HG03575 (cell line): ENCODE measurements around the gene CELA3B.
"Not testable (repeated sequence)": the region's sequence is repeated elsewhere in the genome, so short reads cannot be mapped to it uniquely, and the experiment has no call there.

Experiments
- ATAC-seq: cut with Tn5 transposase; IDR thresholded peaks from one replicate; pipeline ENCODE4 v1.9.1; 2021; ENCODE audit not compliant: unreplicated experiment, insufficient number of reproducible peaks, low FRiP score; ENCODE audit errors: extremely low read depth

Gene CELA3B

DNA sequence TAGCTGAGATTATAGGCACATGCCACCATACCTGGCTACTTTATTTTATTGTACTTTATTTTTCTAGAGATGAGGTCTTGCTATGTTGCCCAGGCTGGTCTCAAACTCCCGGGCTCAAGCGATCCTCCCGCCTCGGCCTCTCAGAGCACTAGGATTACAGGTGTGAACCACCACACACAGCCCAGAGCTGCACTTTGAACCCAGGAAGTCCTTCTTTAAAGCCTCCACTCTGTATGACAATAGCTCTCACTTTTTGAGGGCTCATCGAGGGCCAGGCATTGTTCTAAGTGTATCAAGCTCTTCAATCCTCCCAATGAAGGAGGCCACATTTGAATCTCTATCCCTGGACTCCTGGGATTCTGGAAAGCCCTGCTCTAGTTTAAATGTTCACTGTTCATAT, 25.6 kb downstream of the CELA3B start:
- not testable (repeated sequence) for ATAC-seq

DNA sequence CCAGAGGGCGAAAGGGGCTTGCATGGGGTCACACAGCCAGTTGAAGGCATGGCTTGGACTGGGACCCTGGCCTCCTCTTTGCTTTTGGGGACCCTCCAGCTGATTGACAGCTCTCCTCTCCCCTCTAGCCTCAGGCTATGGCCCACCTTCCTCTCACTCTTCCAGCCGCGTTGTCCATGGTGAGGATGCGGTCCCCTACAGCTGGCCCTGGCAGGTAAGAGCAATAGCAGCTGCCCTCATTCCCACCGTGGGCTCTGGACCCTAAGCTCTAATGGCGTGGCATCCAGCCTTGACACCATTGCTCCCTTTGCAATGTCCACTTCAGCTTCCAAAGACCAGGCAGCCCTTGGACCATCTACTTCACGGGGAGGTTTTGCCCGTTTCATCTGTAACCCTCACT, 26.1 kb downstream of the CELA3B start:
- not testable (repeated sequence) for ATAC-seq

DNA sequence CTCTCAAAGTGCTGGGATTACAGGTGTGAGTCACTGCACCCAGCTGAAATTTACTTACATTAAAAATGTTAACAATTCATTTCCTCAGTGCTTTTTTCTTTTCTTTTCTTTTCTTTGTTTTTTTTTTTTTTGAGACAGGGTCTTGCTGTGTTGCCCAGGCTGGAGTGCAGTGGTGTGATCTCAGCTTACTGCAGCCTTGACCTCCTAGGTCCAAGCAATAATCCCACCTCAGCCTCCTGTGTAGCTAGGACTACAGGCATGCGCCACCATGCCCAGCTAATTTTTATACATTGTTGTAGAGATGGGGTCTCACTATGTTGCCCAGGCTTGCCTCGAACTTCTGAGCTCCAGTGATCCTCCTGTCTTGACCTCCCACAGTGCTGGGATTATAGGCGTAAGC, 27.1 kb downstream of the CELA3B start:
- ATAC-seq = not testable (repeated sequence)

DNA sequence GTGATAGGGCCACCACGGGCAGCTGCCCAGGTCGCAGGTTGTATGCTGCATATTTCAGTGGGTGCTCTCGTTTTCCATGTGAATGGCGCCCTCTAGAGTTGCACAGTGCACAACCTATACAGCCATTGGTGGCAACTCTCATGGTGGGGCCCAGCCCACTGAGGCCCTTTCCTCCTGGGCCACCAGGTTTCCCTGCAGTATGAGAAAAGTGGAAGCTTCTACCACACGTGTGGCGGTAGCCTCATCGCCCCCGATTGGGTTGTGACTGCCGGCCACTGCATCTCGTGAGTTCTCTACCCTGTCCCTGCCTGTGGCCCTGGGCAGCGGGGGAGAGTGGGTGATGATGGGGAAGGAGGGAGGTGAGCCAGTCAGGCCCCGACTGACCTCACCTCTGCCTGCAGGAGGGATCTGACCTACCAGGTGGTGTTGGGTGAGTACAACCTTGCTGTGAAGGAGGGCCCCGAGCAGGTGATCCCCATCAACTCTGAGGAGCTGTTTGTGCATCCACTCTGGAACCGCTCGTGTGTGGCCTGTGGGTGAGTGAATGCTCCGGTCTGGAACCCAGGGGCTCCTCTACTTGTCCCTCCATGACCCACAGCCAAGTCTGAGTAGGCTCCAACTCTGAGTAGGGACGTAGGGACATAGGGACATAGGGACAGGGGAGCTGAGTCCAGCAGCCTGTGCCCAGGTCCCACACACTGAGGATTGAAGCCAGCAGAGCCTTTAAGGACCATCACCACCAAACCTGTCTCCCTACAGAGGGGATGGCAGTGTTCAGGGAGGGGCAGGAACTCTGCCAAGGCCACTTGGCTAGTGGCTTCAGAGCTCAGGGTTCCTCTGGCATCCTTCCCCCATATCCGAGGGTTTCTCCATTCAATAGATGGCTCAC, 28.7 kb downstream of the CELA3B start:
- not testable (repeated sequence) for ATAC-seq

DNA sequence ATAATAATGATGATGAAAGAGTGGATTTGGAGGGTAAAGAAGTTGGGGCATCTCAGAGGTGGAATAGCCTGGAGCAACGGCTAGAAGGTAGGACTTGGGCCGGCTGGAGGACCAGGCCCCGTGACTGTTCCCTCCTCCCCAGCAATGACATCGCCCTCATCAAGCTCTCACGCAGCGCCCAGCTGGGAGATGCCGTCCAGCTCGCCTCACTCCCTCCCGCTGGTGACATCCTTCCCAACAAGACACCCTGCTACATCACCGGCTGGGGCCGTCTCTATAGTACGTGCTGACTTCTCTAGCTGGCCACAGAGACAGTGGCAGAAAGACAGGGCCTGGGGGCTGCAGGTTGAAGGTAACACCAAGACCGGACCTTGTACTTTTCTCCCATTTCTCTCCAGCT, 29.9 kb downstream of the CELA3B start:
- ATAC-seq = not testable (repeated sequence)

DNA sequence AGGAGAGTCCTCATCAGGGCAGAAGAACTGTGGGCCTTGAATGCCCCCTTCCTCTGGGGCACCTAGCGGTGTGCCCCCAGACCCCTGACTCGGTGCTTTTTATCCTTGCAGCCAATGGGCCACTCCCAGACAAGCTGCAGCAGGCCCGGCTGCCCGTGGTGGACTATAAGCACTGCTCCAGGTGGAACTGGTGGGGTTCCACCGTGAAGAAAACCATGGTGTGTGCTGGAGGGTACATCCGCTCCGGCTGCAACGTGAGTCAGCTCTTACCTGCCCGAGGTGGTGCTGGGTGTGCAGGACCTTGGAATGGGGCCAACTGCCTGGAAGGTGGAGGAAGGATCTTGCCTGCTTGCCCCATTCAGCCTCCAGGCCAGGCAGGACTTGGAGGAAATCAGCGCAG, 30.4 kb downstream of the CELA3B start:
- ATAC-seq = not testable (repeated sequence)

DNA sequence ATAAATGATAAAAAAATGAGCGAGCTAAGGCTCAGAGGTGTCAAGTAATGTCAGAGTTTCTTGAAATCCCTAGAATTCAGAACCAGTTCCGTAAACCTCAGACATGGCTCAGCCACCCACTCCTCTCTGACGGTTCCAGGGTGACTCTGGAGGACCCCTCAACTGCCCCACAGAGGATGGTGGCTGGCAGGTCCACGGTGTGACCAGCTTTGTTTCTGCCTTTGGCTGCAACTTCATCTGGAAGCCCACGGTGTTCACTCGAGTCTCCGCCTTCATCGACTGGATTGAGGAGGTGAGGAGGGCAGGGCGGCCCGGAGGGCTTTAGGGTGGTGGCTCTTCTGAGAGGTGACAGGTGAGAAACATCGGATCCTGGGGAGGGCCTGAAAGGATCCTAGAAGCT, 32.7 kb downstream of the CELA3B start:
- not testable (repeated sequence) for ATAC-seq

DNA sequence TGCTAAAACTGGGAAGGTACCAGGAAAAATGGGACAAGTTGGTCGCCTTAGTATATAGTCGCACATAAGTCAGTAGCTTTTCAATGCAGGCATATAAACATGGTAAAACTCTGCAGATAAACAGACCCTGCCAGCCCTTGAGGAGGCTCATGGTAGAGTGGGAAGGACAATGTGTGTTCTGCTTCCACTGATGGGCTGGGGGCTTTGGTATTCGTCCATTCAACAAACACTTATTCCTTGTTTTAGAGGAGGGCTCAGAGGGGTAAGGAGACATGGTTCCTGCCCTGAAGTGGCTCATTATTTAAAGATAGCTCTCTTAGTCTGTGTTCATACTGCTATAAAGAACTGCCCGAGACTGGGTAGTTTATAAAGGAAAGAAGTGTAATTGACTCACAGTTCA, 35.9 kb downstream of the CELA3B start:
- ATAC-seq = not testable (repeated sequence)

DNA sequence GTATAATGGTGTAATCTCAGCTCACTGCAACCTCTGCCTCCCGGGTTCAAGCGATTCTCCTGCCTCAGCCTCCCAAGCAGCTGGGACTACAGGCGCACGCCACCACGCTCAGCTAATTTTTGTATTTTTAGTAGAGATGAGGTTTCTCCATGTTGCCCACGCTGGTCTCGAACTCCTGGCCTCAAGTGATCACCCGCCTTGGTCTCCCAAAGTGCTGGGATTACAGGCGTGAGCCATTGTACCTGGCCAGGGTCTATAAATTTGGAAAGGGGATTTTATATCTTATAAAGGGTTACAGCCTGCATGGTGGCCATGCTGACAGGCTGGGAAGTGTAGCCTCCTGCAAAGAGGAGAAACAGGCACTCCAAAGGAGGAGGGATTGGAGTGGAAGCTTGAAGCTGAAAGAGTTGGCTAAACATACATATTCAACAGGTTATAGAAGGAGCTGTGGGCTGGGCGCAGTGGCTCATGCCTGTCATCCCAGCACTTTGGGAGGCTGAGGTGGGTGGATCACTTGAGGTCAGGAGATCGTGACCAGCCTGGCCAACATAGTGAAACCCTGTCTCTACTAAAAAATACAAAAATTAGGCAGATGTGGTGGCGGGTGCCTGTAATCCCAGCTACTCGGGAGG, 37.9 kb downstream of the CELA3B start:
- not testable (repeated sequence) for ATAC-seq

DNA sequence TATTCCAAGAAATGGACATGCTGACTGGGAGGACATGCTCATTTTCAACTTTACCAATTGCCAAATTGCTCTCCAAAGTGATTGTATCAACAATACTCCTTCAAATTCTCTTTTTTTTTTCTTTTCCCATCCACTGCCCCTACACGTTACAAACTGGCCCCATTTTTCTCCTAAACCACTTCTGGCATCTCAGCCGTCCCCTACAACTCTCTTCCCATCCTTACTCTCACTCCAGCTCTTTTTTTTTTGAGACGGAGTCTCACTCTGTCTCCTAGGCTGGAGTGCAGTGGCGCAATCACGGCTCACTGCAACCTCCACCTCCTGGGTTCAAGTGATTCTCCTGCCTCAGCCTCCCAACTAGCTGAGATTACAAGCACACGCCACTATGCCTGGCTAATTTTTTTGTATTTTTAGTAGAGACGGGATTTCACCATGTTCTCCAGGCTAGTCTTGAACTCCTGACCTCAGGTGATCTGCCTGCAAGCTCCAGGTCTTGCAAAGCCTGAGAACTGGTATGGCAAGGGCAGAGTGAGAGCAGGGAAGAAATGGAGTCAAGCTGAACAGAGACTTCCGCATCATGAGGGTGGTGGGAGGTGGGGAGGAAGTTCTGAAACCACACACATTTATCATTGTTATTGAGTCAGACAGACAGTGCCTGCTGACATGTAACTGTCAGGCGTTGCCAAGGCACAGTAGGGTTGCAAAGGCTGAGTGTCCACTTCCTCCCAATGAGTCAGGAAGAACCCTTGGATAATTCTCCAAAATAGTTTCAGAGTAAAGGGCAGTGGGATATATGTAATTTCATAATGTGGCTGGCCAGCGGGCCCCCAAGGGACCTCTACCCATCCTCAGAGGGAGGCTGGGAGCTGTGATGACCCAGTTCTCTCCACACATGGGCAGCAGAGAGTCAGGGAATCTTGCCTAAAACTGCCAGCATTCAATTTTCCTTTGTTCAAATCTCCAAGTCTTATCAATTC, 42.0 kb downstream of the CELA3B start:
- no peak for ATAC-seq

DNA sequence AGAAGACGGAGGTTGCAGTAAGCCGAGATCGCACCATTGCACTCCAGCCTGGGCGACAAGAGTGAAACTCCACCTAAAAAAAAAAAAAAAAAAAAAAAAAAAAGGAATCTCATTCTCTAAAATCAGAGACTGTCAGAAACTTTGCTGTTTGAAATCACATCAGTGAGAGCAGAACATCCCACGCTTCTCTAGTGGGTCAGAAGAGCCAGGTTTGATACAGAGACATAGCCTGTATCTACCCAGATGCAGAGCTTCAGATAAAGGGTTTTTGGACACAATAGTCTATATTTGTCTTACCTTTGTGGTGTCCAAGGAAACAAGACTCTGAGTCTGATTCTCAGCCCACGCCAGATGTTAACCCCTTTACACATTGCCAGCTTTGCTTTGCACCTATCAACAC, 44.2 kb downstream of the CELA3B start:
- ATAC-seq = no peak

DNA sequence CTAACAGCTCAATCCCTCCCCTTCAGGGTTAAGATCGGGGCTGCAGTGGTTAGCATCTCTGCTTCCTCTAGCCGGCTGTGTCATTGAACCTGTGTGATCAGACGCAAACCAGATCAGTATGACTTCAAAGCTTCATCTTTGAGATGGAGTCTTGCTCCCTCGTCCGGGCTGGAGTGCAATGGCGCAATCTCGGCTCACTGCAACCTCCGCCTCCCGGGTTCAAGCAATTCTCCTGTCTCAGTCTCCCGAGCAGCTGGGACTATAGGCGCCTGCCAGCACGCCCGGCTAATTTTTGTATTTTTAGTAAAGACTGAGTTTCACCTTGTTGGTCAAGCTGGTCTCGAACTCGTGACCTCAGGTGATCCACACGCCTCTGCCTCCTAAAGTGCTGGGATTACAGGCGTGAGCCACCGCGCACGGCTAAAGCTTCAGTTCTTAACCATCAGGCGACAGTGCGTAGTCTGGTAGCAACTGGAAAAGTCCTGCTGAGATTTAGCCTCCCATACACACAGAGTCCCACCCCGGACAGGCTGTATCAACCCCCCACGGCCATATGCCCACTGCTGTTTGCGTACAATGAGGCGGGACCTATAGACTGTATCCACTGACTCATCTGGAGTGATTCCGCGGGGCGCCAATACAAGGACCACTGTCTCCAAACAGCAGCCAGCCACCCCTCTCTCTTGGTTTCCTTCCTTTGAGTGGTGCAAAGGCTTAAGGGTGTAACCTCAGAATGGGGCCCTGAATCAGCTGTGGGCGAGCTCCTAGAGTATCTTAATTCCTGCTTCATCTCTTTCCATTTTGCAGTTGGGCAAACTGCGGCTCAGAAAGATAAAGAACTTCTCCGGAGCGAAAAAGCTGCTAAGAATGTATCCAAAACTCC, 47.9 kb downstream of the CELA3B start:
- ATAC-seq = peak; percentile 27

DNA sequence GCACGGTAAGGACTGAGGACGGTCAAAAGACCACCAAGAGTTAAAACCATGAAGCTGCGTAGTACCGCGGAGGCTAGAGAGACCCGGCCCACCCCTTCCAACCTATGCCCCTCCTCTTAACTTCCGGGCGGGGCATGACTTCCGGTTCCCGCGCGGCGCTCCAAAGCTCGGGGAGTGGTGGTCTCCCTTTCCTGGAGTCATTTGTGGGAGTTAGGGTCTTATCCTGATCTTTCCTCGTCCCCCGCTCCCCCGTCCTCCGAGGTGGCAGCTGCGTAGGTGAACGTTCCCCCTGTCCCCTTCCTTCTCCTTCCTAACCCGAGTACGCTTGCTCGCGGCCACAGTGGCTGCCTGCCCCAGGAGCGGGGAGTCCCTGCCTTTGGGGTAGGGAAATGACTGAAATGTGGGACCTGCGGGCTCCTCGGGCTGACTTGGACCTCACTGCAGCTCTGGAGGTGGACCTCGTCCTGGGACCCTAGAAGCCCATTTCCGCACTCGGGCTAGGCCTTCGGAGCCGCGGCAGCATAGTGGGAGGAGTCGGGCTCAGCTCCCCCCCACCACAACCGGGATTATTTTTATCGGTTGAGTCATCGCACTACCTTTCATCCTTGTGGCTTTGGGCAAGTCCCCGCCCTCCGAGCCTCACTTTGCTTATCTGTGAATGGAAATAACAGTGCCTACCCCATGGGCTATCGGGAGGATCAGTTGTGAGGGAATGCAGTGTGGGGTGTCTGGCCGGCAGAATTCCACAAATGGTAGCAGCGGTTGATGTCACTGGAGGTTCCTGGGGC, 48.7 kb downstream of the CELA3B start:
- ATAC-seq = peak; percentile 35

DNA sequence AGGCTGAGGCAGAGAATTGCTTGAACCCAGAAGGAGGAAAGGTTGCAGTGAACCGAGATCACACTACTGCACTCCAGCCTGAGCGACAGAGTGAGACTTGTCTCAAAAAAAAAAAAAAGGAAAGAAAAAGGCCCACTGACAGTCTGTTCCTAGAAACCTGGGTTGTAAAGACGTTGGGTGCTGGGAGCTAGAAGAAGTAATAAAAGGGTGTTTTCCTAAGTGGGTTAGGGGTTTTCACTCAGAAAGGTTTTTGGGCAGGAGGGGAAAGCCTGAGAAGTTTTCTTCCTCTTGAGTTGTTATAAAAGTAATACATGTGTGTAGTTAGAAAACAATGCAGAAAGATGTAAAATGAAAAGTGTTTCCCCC, 50.1 kb downstream of the CELA3B start:
- no peak for ATAC-seq

DNA sequence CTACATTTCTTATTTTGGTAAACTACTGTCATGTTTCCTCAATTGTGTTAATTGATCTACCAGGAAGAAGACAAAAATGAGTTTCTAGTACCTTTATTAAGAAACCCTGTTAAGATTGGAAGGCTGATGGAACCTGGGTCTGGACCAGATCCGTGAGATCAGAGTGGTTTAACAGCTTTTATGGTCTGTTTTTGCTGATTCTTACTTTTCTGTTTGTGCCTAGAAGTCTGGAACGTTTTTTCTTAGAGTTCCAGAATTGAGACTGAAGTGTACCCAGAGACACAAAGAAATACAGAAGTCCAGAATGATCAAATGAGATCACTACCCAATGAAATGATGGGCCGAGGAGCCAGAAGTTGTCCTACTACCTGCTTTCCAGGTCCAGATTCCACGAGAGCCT, 53.2 kb downstream of the CELA3B start:
- no peak for ATAC-seq

DNA sequence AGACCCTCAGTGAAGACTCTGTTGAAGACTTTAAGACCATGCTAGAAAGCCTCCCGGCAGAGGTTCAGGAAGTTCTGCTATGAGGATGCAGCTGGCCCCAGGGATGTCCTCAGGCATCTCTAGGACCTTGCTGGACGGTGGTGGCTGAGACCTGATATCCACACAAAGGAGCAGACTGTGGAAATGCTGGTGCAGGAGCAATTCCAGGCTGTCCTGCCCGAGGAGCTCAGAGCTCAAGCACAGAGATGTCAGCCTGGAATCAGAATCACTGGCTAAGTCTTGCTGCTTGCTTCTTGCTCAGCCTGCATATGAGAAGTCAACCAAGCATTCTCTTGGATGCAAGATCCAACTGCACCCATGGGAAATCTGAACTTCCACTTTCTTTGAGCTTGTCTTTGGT, 53.7 kb downstream of the CELA3B start:
- ATAC-seq = no peak

DNA sequence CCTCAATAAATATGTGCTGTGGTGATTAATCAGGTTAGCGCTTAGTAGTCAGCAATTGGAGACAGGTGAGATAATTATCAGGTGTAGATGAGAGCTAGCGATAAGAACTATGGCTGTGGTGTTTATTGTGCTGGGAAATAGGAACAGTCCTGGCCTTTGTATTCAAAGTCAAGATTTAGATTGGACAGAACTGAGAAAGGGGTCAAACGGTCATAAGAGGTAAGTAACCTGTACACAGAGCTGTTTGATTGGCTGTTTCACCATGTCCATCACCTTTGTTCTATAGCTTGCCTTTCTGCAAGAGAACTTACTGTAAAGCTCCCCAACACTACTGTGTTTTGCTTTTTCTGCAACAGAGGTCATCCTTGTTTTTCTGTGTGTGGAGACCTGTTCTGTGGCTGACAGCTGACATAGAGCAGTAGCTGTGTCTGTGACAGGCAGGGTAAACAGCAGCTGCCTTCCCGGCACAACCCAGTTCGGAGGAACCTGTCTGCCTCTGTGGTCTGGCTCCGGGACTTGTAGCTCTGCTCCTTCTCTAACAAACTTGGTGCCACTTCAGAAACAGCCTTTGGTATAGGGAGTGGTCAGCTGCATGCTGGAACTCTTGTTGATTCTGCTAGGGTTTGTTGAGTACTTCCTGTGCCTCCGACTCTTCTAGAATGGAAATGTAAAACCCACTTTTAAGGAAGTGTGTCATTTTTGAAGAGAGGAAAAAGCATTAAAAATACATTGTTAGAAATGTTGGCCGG, 54.6 kb downstream of the CELA3B start:
- ATAC-seq = no peak
